BE2C (cell line): ENCODE measurements around the gene KLK3.

Source experiments
- DNase-seq: peaks from one replicate; pipeline ENCODE4 v3.0.0-alpha.2; 2020
- H3K27me3 ChIP-seq: fragments of 250-450 bp; sonication (Bioruptor Pico); 2 replicates; pipeline ENCODE4 v1.5.1; 2020; ENCODE audit warnings: mild to moderate bottlenecking
- H3K36me3 ChIP-seq: fragments of 250-450 bp; sonication (Bioruptor Pico); 2 replicates; pipeline ENCODE4 v1.5.1; 2020; ENCODE audit warnings: mild to moderate bottlenecking
- H3K4me1 ChIP-seq: fragments of 250-450 bp; sonication (Bioruptor Pico); 2 replicates; pipeline ENCODE4 v1.5.1; 2020
- H3K4me3 ChIP-seq: 2 replicates; pipeline ENCODE4 v1.5.1; 2011; ENCODE audit warnings: low read depth, low read length
- H3K9me3 ChIP-seq: fragments of 250-450 bp; sonication (Bioruptor Pico); 2 replicates; pipeline ENCODE4 v1.5.1; 2020
- TF ChIP-seq, protein P1 (sequence below): IDR thresholded peaks from 2 replicates; pipeline ENCODE4 v1.5.1; 2012; ENCODE audit warnings: mild to moderate bottlenecking, low read depth, low read length

Gene KLK3

DNA sequence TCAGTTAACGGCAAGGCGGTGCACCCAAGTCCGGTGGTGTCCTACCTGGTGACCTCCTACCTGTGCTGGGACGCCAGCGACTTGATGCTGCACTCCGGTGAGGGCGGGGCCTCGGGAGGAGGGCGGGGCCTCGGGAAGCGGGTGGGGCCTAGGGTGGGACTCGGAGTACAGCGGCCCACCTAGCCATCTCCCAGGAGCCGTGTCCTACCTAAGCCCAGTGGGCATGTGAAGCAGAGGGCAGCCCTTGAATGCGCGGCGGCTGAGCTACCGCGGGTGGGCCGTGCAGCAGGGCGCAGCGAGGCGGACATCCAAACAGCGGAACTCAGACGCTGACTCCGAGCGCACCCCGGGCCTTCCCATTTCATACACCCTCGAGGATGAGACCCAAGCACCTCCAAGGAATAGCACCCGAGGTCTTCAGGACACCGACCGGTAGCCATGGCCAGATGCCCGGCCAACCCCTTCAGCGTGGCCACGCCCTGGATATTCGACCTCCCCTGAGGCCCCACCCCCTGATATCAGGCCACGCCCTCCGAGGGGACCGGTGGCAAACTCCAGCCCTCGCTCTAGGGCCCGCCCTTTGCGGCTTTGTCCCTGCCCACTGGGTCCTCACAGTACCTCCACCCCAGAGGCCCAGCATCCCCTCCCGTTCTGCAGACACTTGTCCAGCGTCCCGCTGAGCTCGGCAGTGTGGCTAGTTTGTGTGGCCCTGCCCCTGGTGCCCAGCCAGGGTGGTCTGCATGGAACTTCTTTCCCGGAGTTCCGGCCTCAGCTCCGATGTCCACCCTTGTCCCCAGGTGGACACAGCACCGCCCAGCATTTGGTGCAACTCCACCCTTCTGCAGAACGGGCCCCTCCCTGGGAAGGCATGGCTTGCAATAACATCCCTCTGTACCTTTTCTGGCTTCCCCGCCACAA is 36.5 kb upstream of the KLK3 start:
- peak; percentile 95 for DNase-seq
- no peaks in the 10 kb centered on the region for H3K36me3 ChIP-seq
- H3K4me3 ChIP-seq, result peak overlapping the region; percentile 71
- H3K27me3 ChIP-seq, result no peaks in the 10 kb centered on the region
- peaks cover 17% of the 10 kb centered on the region for H3K4me1 ChIP-seq
- TF ChIP-seq, protein P1, sequence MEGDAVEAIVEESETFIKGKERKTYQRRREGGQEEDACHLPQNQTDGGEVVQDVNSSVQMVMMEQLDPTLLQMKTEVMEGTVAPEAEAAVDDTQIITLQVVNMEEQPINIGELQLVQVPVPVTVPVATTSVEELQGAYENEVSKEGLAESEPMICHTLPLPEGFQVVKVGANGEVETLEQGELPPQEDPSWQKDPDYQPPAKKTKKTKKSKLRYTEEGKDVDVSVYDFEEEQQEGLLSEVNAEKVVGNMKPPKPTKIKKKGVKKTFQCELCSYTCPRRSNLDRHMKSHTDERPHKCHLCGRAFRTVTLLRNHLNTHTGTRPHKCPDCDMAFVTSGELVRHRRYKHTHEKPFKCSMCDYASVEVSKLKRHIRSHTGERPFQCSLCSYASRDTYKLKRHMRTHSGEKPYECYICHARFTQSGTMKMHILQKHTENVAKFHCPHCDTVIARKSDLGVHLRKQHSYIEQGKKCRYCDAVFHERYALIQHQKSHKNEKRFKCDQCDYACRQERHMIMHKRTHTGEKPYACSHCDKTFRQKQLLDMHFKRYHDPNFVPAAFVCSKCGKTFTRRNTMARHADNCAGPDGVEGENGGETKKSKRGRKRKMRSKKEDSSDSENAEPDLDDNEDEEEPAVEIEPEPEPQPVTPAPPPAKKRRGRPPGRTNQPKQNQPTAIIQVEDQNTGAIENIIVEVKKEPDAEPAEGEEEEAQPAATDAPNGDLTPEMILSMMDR, result no peak
- H3K9me3 ChIP-seq, result no peaks in the 10 kb centered on the region; the same call in 1 of the 2 replicates

DNA sequence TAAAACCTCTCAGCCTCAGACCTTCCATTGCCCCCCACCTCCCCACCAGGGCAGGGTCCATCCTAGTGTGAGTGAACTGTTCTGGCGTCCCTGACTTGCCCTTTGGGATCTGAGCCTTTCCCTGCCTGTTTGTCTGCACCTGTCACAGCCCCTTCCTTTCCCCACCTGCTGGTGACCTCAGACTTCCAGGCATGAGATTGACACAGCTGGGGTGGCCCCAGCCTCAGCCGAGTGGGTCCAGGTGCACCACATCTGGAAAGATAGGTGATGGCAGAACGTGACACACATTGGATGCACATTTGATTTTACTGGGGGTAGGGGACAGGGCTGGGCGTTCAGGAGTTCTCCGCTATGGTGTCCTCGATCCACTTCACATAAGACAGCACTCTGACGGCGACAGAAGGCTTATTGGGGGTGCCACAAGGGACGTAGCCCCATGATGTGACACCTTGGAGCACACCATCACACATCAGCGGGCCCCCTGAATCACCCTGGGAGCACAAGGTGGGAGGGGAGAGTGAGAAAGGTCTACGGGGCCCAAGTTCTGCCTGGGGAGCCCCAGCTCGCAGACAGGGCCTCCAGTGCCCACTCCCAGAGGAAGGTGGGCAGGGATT is 35.7 kb upstream of the KLK3 start:
- DNase-seq, result no peak
- Histone ChIP-seq H3K9me3 (no peaks in the 10 kb centered on the region; the same call in 1 of the 2 replicates), H3K4me1 (peaks cover 17% of the 10 kb centered on the region), H3K27me3 (no peaks in the 10 kb centered on the region), H3K4me3 (no peak overlapping the region), H3K36me3 (no peaks in the 10 kb centered on the region)
- TF ChIP-seq, protein P1, result no peak

DNA sequence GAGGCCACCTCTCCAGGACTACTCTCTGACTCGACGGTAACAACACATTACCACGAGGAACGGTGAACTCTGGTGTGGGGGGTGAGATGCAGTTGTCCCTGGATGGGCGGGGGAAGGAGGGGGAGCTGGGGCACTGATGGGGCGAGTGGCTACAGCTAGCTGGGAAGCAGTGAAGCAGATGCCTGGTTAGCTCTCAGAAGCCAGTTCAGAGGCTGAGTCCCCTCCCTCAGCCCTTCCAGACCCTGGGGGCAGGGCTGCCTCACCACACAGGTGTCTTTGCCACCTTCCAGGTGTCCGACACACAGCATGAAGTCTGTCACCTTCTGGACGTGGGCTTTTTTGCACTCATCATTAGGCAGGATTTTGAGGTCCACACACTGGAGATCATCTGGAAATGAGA is 35.1 kb upstream of the KLK3 start:
- DNase-seq, result no peak
- Histone ChIP-seq H3K27me3 (no peaks in the 10 kb centered on the region), H3K4me1 (peaks cover 17% of the 10 kb centered on the region), H3K9me3 (no peaks in the 10 kb centered on the region; the same call in 1 of the 2 replicates), H3K36me3 (no peaks in the 10 kb centered on the region), H3K4me3 (no peak overlapping the region)
- TF ChIP-seq, protein P1, result no peak

DNA sequence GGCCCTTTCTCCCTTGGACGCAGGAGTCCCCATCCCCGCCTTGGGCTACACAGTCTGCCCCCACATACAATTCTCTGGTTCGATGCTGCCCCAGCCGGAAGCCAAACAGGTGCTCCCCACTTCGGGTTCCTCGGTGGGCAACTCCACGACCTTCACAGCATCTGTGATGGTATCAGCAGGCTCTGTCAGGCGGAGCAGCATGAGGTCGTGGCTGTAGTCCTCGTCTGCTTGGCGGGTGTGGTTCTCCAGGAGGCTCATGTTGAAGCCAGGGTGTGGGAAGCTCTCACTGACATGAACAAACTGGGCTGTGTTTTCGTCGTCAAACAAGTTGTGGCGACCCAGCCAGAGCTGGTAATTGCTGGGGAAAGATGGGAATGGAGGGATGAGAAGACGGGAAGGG is 34.6 kb upstream of the KLK3 start:
- TF ChIP-seq, protein P1, result no peak
- no peaks in the 10 kb centered on the region for H3K27me3 ChIP-seq
- H3K4me3 ChIP-seq, result no peak overlapping the region
- H3K4me1 ChIP-seq, result peaks cover 17% of the 10 kb centered on the region
- no peak for DNase-seq
- no peaks in the 10 kb centered on the region; the same call in 1 of the 2 replicates for H3K9me3 ChIP-seq
- no peaks in the 10 kb centered on the region for H3K36me3 ChIP-seq

DNA sequence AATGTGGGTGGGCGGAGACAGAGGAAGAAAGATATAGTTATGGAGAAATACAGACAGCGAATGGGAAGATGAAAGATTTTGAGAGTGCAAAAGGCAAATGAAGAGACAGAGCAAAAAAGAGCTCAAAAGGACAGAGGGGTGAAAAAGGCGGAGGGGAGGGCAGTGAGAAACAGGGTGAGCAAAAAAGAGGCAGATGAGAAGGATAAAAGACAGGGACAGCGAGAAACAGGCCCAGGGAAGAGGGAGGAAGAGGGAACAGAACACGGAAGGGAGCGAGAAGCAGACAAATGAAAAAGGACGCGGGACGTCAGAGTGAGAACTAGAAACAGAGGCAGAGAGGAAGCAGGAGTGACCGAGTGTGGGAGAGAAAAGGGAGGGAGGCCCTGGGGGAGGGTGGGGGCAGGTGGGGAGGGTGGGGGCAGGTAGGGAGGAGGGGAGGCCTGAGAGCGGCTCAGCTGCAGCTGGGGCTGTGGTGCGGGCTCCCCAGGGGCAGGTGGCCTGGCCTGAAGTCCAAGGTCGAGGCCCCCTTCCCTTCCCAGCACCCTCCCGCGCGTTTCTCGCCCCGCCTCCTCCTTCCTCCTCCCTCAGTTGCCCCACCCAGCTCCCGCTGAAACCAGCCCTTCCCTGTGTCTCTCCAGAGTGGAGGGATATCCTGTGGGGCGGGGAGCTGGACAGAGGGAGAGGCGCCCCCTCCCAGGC is 34.0 kb upstream of the KLK3 start:
- Histone ChIP-seq H3K9me3 (no peaks in the 10 kb centered on the region), H3K36me3 (no peaks in the 10 kb centered on the region), H3K27me3 (no peaks in the 10 kb centered on the region), H3K4me3 (no peak overlapping the region; the same call in 1 of the 2 replicates), H3K4me1 (peaks cover 17% of the 10 kb centered on the region)
- TF ChIP-seq, protein P1, result no peak
- DNase-seq, result peak; percentile 38
